Stimulated activated CD4-positive, alpha-beta T cell treated with anti-CD3 and anti-CD28 coated beads, Interleukin-4, amount 100 ng/mL, for 48 hours (primary cell): ENCODE measurements around the gene FAM24B.

ENCODE experiments used
- DNase-seq, 2 donors: peaks; one replicate each; pipeline ENCODE4 v3.0.0-alpha.2; 2020; ENCODE audit warnings: low read depth in 2 of 2

Gene FAM24B

GRCh38 chr10:122827302-122827701 lies 52.1 kb downstream of the FAM24B start:
- DNase-seq = no peak

- no peak for DNase-seq
Observed at GRCh38 chr10:122822973-122823690, 56.2 kb downstream of the FAM24B start.

GRCh38 chr10:122821808-122822207 lies 57.6 kb downstream of the FAM24B start:
- DNase-seq = no peak

DNA sequence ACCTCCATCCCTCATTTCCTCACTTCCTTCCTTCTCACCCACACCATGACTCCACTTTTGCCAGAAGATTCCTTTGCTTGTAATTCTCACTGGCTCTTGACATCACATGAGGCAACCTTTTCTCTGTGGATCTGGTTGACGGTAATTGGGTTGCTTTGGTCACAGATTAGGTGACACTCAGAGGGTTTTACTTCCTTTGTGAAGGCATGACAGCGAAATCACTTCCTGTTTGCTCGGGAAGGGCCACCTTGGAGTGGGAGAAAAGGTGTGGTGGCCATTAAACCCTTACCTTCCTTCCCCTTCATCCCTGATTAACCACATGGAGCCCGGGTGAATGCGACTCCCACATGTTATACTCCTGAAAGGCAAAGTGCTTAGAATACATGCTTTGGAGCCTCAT lies 63.9 kb downstream of the FAM24B start:
- DNase-seq = no peak

DNA sequence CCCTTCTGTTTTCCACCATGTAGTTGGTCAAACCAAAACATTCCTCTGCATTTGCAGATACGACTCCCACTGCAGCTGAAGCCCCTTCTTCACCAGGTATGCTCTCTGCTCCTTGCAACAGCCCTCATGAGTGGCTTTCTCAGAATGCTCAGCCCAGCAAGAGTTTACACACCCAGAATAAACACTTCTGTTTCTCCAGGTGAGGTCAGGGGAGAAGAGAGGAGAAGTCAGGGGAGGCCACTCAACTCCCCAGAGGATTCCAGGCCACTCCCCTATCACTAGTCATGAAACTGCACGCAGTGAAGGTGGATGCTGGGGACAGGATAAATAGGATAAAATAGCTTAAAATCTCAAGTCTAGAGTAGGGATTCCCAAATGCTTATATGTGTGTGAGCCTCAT lies 64.9 kb downstream of the FAM24B start:
- no peak for DNase-seq

GRCh38 chr10:122812751-122813150 lies 66.6 kb downstream of the FAM24B start:
- DNase-seq = no peak

- no peak for DNase-seq
Observed at GRCh38 chr10:122802282-122802681, 77.1 kb downstream of the FAM24B start.
